GM19240 (cell line): ENCODE results near the gene SGIP1.

Experiments
- DNase-seq: peaks from one replicate; pipeline ENCODE4 v3.0.0; 2011; ENCODE audit warnings: low spot score; ENCODE audit not compliant: insufficient read length

SGIP1 gene

GRCh38 chr1:66599899-66600737 is 66.2 kb downstream of the SGIP1 start:
- DNase-seq: no peak

DNA sequence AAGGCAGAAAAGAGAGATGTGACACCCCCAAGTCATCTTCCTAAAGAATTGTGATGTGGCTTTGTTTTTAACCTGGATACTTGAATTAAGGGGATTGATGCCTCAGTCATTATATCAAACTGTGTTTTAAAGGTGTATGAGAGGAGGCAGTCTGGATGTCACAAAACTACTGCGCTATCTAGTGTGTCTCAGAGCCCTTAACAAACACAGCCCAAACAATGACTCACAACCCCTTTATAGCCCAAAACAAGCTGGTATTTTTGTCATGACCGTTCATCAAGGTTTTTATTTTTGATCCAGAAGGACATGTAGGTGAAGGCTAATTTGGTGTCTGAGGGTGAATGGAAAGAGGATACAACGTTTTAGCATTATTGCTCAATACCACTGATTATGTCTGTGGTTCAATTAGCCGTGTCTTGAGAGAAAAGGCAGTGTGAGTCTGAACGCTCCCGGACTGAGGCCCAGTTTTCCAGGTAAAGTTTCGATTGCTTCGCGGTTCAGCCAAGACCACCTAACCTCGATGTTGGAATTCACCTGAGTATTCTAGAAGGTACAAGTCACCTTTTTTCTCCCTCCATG is 71.6 kb downstream of the SGIP1 start:
- DNase-seq: no peak

DNA sequence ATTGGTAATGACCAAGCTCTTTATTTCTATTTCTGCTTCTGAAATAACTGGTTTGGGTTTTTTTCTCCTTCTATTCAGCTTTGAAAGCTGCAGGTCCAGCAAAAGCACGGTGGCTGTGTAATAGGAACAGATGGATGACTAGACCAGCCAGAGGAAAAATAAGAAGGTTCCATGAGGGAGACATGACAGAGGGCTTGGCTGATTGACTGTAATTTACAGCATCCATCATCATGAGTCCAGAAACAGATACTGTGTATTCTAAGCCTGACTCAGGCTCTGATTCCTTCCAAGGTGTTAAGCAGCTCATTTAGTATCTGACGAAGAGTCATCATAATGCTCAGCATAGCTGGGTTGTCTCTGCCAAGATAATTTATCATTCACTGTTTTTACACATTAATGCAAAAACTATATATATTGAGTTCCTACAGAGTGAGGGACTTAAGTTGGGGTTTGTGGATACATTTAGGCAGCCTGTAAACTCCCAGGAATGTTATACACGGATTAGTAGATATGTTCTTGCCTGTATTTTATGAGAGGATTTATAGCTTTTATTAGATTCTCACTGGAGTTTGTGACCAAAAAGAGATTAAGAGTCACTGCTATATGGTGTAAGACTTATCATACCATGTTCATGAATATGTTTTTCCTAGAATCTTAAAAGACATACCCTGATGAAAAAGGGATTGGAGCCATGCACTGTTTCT is 72.6 kb downstream of the SGIP1 start:
- no peak for DNase-seq

- no peak for DNase-seq
Observed at GRCh38 chr1:66607458-66607857, 73.5 kb downstream of the SGIP1 start.

- no peak for DNase-seq
Observed at GRCh38 chr1:66613187-66613586, 79.2 kb downstream of the SGIP1 start.

- DNase-seq: no peak
Observed at GRCh38 chr1:66617362-66618184, 83.6 kb downstream of the SGIP1 start.

DNA sequence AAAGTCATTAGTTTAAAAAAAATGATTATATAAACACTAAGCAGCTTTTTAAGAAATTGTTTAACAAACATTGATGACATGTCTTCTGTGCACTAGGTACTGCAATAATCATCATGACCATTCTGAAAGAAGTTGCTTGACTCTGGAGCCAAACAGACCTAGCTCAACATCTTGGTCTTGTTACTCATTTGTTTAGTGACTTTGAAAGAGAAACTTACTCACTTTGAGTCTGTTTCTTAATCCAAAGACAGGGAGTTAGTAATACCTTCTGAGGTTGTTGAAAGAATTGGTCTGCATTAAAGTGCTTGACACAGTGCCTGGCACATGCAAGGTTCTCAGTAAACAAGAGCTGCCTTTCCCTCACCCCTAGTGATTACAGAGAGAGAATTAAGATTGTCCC is 84.4 kb downstream of the SGIP1 start:
- no peak for DNase-seq

GRCh38 chr1:66623812-66624211 is 89.9 kb downstream of the SGIP1 start:
- no peak for DNase-seq

GRCh38 chr1:66624412-66625060 is 90.6 kb downstream of the SGIP1 start:
- no peak for DNase-seq

DNA sequence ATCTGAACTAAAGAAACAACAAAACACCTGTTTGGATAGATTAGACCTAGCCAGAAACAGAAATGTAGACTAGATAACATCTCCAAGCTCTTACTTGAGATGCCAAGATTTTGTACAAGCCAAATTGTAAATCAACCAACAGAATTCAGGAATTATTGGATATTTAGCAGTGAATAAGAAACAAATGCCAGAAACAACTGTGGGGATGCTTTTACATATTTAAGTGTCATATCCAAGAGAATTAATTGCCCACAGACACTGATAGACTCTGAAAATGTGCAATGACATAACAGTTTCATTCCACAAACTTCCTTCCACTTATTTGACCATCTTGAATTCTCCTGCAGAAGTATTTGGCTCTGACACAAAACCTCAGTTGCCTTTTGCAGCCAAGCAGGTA is 92.3 kb downstream of the SGIP1 start:
- no peak for DNase-seq

- no peak for DNase-seq
Observed at GRCh38 chr1:66628926-66629325, 95.0 kb downstream of the SGIP1 start.

GRCh38 chr1:66633159-66633558 is 99.2 kb downstream of the SGIP1 start:
- DNase-seq: no peak

DNA sequence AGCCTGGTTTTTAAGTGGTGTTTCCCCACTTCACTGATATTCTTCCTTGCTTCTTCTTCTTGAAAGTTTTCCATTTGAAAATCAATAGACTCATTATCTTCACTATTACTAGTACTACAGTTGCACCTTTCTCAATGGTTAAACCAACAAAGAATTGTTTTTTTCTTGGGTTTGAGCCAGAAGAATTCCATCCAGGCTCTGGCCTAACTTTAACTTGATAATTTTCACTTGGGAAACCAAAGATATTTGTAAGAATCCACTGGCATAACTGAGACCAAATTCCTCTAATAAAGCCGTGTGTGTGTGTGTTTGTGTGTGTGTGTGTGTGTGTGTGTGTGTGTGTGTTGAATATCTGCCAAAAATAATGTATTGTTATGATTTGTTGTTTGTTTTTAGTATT is 103.2 kb downstream of the SGIP1 start:
- no peak for DNase-seq

- no peak for DNase-seq
Observed at GRCh38 chr1:66641891-66642473, 108.0 kb downstream of the SGIP1 start.

GRCh38 chr1:66642992-66643391 is 109.0 kb downstream of the SGIP1 start:
- DNase-seq: no peak

DNA sequence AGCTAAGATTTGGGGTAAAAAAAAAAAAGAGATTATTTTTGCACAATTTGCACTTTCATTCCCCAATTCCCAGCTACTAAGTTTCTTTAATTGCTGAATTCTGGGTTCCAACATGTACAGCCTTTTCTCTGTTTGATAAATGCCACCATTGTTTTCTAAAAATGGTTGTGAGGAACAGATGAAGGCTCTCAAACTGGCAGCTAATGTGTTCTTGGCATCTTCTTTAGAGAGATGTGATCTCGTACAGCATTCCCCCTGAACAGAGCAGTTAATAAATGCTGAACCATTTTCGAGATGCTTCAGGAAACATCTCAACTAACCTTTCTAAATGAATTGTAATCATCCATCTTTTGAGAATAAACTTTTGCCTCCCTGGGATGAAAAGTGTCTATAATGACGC is 110.4 kb downstream of the SGIP1 start:
- DNase-seq: no peak

- no peak for DNase-seq
Observed at GRCh38 chr1:66648901-66649595, 115.1 kb downstream of the SGIP1 start.

DNA sequence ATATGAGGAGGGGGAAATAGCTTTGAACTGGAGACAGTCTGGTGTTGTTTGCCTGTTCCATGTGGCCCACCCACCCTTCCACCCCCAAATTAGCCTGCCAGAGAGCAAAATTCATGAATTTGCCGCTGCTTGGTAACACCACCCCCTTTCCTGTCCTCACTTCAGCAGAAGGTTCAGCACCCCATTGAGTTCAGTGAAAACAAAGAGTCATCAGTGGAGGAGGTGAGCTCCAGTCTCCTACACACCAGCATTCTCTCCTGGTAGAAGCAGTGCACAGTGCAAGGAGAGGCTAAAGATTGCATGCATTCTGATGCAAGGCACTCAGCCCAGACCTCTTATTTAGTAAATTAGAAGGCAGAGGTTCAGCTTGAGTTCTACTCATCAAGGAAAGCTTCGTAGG is 118.6 kb downstream of the SGIP1 start:
- no peak for DNase-seq

- DNase-seq: no peak
Observed at GRCh38 chr1:66654643-66655042, 120.7 kb downstream of the SGIP1 start.

DNA sequence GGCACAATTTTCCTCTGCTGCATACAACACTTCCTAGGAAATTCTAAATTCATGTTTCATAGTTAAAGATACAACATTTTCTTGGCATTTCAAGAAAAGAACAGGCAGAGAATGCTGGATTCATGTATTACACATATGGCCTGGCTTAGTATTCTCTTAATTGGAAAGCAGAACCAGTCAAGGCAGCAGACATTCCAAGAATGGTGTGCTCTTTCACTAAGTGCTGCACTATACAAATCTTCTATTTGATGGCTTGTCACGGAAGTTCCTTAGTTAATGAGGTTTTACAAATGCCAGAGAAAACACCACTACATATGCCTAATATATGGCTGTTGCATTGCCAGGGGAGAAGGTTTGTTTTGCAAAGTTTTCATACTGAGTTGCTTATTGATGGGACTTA is 137.5 kb downstream of the SGIP1 start:
- no peak for DNase-seq
